HG02623 (cell line): ENCODE results near the gene ISLR2.

ENCODE experiments used
- ATAC-seq: cut with Tn5 transposase; IDR thresholded peaks from one replicate; pipeline ENCODE4 v1.9.1; 2021; ENCODE audit warnings: moderate library complexity; ENCODE audit not compliant: unreplicated experiment

Gene ISLR2

DNA sequence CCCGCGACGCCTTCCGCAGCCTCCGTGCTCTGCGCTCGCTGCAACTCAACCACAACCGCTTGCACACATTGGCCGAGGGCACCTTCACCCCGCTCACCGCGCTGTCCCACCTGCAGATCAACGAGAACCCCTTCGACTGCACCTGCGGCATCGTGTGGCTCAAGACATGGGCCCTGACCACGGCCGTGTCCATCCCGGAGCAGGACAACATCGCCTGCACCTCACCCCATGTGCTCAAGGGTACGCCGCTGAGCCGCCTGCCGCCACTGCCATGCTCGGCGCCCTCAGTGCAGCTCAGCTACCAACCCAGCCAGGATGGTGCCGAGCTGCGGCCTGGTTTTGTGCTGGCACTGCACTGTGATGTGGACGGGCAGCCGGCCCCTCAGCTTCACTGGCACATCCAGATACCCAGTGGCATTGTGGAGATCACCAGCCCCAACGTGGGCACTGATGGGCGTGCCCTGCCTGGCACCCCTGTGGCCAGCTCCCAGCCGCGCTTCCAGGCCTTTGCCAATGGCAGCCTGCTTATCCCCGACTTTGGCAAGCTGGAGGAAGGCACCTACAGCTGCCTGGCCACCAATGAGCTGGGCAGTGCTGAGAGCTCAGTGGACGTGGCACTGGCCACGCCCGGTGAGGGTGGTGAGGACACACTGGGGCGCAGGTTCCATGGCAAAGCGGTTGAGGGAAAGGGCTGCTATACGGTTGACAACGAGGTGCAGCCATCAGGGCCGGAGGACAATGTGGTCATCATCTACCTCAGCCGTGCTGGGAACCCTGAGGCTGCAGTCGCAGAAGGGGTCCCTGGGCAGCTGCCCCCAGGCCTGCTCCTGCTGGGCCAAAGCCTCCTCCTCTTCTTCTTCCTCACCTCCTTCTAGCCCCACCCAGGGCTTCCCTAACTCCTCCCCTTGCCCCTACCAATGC is 45.1 kb downstream of the ISLR2 start:
- no peak for ATAC-seq

DNA sequence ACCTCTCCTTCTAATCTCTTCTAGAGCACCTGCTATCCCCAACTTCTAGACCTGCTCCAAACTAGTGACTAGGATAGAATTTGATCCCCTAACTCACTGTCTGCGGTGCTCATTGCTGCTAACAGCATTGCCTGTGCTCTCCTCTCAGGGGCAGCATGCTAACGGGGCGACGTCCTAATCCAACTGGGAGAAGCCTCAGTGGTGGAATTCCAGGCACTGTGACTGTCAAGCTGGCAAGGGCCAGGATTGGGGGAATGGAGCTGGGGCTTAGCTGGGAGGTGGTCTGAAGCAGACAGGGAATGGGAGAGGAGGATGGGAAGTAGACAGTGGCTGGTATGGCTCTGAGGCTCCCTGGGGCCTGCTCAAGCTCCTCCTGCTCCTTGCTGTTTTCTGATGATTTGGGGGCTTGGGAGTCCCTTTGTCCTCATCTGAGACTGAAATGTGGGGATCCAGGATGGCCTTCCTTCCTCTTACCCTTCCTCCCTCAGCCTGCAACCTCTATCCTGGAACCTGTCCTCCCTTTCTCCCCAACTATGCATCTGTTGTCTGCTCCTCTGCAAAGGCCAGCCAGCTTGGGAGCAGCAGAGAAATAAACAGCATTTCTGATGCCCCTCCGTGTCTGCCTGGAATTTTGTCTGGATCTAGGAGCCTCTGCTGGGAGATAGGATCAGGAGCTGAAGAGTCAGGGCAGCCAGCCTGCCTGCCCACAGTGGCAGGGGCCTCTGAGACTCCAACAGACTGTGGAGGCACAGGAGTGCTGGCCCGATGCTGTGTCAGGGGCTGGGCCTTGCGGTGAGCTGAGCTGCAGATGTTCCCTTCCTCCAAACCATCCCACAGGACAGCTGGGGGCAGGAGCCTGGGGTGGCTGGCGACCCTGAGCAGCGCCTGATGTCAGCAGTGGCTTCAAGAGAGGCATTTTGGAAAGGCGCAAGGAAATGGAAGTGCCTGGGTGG is 46.2 kb downstream of the ISLR2 start:
- ATAC-seq, result no peak

DNA sequence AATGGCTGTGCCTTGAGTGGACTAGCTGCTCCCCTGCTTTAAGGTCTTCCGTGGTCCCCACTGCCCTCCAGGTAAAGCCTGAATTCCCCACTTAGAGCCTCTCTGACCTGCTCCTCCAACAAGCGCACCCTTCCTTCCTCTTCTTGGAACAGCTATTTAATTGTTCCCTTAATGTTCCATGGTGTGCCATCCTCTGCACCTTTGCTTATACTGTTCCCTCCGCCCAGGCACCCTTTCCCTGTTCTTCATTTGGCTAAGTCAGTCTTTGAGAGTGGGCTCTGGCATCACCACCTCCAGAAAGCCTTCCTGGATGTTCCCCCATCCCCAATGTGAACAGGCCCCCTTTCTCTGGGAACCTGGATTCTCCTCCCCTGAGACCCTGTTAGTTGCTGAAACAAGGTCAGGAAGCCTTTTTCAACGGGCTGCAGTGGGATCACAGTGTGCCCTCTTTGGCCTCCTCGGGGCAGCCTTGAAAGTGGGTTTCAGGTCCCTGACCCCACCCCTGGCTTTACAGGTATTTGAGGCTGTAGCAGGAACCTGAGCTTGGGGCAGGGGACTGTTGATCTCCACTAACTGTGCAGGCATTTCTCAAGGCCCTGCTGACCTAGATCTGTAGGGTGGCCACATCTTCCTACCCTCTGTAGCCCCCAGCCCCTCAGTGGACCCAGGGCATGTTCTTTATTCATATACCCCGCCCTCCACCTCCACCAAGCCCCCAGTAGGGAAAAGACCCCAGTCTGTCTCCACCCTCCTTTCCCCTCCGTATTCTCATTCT is 48.1 kb downstream of the ISLR2 start:
- no peak for ATAC-seq

DNA sequence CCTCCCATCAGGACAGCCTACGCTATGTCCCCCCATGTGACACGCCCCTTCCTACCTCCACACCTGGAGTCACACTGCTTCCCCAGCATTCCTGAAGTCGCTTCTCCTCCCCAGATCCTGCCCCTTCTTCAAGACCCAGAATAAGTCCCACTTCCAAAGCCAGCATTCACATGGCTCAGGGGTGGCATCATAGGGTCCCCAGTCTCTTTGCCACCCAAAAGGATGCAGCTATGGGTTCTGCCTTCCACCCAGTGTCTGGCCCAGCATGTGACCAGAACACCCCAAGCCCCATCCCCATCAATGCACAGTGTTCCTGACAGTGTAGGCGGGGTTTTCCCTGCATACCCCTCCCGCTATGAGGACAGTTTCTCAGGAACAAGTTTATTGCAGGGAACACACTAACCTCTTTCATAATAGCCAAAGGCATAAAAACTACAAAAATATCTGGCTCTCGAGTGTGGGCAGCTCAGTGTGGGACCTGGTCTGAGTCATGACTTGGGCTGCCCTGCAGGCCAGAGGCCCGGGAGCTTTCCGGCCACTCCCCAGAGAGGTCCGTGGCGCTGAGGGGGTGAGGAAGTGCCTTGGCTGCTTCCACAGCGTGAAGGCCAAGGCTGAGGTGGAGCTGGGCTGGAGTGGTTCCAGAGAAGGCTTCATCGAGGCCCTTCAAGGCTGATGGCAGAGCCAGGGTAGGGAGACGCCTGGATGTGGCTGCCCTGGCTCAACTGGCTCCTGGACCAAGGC is 48.9 kb downstream of the ISLR2 start:
- ATAC-seq, result no peak

DNA sequence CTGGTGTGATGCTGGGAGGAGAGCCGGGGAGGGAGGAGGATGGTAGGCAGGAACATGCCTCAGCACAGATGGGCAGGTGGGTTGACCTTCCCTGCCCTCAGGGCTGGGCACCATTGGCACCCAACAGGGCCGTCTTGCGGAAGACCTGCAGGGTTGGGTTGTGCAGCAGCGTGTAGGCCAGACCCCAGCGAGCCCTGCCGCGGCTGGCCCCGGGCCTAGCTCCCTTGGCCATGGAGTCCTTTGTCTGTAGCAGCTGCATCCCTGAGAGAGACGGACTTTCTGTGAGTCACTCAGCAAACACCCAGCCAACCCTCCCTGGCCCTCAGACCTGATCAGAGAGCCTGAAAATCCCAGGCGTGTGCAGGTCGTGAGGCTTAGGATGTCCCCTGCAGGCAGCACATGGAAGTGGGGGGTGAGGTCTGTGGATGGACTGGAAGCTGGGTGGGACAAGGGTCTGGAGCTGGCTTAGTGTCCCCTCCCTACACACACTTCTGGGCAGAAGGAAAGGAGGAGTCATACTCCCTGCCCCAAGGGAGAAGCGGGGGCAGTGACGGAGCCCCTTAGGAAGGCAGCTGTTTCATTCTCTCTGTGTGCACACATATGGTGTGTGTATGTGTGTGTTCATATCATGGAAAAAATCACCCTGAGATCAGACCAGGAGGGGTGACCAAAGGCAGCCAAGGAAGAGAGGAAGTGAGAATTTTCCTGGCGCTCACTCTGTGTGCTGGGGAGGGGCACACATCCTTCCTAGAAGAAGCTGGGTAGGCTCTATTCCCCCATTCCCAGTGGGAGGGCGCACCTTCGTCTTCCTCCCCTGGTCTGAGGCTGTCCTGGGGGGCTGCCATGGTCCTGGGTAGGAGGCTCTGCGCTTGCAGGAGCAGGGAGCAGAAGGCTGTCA is 49.8 kb downstream of the ISLR2 start:
- ATAC-seq, result no peak

DNA sequence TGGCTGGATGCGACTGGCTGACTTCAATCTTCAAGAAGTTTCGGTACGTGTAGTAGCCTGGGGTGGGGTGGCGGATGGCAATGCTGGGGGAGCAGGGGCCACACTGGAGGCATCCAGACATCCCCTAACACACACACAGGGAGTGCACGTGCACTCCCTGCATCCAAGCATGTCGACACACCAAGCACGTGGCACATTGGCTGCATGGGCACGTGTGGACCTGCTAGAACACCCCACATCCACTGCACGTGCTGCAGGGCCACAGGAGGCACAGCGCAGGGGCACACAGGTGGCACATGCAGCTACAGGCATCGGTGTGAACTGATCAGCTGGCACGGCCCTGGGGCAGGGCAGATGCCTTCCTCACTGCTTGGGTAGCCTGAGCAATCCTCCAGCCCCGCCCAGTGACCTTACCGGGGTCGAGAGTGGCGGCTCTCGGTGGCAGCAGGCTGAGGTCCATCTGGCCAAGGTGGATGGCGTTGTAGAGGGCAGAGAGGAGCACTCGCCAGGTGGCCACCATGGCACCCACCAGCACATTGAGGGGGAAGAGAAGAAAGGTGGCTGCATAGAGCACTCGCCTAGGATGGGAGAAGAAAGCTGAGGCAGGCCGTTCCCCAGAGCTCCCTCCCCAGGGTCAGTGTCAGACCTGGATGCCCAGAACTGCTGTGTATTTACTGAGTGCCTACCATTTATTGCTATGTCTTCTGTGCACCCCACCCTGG is 50.7 kb downstream of the ISLR2 start:
- no peak for ATAC-seq

DNA sequence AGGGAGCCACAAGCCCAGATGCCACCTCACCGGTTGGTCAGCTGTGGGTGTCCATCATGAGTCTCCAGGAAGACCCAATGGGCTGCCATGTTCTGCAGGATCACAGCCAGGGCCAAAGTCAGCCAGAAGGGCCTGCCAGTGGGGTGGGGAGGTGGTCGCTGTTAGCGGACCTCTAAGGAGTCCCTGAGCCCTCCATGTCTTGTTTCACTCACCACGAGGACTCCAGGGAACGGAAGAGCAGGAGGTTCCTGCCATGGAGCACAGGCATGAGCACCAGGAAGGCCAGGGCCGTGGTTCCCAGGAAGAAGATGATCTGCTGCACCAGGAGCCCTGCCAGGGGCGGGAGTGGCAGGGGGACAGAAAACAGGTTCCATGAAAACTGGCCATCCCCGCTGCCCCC is 51.7 kb downstream of the ISLR2 start:
- no peak for ATAC-seq

DNA sequence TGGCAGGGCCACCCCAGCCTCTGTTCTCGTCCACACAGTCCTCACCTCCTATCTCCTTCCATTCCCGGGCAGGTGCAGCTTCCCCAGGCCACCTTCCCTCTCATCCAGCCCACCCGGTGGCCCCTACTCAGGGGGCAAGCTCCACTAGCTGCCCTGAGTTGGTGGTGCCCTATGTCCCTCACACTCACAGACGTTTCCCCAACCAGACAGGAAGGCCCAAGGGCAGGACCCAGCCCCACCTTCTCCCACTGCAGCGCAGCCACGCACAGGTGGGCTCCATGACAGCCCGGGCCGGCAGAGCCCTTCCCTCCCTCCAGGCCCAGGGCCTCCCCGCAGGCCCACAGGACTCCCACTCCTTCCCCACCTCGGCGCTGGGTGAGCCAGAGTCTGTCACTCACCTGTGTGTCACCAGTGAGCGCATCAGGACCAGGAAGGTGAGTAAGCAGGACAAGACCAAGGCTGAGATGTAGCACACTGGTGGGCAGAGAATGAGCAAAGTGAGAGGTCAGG is 54.3 kb downstream of the ISLR2 start:
- no peak for ATAC-seq

DNA sequence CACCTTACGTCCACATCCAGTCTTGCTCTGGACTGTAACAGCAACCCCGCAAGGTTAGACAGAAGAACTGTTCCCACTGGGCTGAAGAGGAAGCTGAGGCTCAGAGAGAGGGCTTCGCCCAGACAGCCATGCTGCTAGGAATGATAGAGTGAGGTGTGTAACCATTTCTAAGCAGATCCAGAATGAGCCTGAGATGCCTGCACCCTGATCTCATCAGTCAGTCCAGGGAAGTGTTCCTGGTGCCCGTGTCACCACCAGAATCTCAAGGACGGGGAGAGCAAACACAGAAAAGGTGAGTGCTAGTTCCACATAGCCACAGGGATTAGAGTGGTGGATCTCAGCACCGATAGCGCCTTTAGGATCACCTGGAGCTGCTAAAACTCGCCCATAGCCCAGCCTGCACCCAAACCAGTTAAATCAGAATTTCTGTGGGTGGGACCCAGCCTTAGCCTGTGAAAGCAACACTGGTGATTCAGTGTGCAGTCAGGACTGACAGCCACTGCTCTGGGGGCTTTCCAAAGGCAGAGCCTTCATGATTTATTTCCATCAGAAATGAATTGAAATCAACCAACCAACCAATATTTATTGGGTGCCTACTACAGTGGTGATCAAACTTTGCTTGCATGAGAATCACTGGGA is 55.4 kb downstream of the ISLR2 start:
- ATAC-seq, result no peak
